Kasumi-1 (cell line): Measurements from ENCODE around the gene COPS7B.
"Not testable (repeated sequence)": the region's sequence is repeated elsewhere in the genome, so short reads cannot be mapped to it uniquely, and the experiment has no call there.

ENCODE experiments used
- DNase-seq, 2 experiments: peaks; one replicate each; lab custom pipeline; 2025; lab: John Stamatoyannopoulos, UW

COPS7B gene

GRCh38 chr2:231786177-231786916 lies at the start of gene COPS7B:
Gene COPS7B (plus strand): TSS chr2:231786445. CDS start chr2:231788571, 2,126 bp downstream.
- peak; percentile 52 to 71 for DNase-seq

- DNase-seq, result no peak
Measured at GRCh38 chr2:231737761-231738160, 48.5 kb upstream of the COPS7B start.

GRCh38 chr2:231743376-231744116 lies 42.7 kb upstream of the COPS7B start:
- no peak for DNase-seq

- no peak for DNase-seq
Measured at GRCh38 chr2:231745303-231746038, 40.8 kb upstream of the COPS7B start.

- not testable (repeated sequence) for DNase-seq
Measured at GRCh38 chr2:231748153-231748896, 37.9 kb upstream of the COPS7B start.

- DNase-seq, result not testable (repeated sequence)
Measured at GRCh38 chr2:231749016-231749415, 37.2 kb upstream of the COPS7B start.

GRCh38 chr2:231751042-231751815 lies 35.0 kb upstream of the COPS7B start:
- DNase-seq, result no peak

- no peak for DNase-seq
Measured at GRCh38 chr2:231752061-231752460, 34.2 kb upstream of the COPS7B start.

GRCh38 chr2:231761735-231762134 lies 24.5 kb upstream of the COPS7B start:
- no peak for DNase-seq

- no peak for DNase-seq
Measured at GRCh38 chr2:231764124-231764523, 22.1 kb upstream of the COPS7B start.

GRCh38 chr2:231764760-231765159 lies 21.5 kb upstream of the COPS7B start:
- DNase-seq, result no peak

- DNase-seq, result peak in 1 of 2 experiments; percentile 0
Measured at GRCh38 chr2:231765496-231765929, 20.7 kb upstream of the COPS7B start.

- DNase-seq, result no peak
Measured at GRCh38 chr2:231769170-231770136, 16.8 kb upstream of the COPS7B start.

GRCh38 chr2:231780123-231780908 lies 5.9 kb upstream of the COPS7B start:
- DNase-seq, result no peak

- peak; percentile 79 for DNase-seq
Measured at GRCh38 chr2:231780909-231781797, 5.1 kb upstream of the COPS7B start, which contains the start of gene PDE6D. Gene PDE6D (minus strand): TSS chr2:231781282. CDS start chr2:231781114, 168 bp downstream.

- peak; percentile 17 to 23 for DNase-seq
Measured at GRCh38 chr2:231781798-231782726, 4.2 kb upstream of the COPS7B start.

GRCh38 chr2:231785413-231785812 lies 832 bp upstream of the COPS7B start:
- DNase-seq, result no peak
